T-helper 1 cell treated with Interleukin-12 subunit alpha and Interleukin-12 subunit beta and Interleukin-4 antibody, amounts not matched to agents 30 ng/mL and 1 ng/mL, for 36 hours (primary cell): ENCODE measurements around the gene CMA1. TPM values are rescaled to one million over a fixed set of nuclear protein-coding genes. Genes with fewer than 3 reads are reported as not detected.
"Not testable (repeated sequence)": the region's sequence is repeated elsewhere in the genome, so short reads cannot be mapped to it uniquely, and the experiment has no call there.

ENCODE experiments used
- intact Hi-C: fragments of 100-400 bp; cut with micrococcal nuclease; formaldehyde crosslinking; loops from one replicate; pipeline ENCODE4 v1.15.1; 2024
- total RNA-seq: library from RNA; stranded (reverse); gene quantifications from 2 replicates; pipeline ENCODE4 v1.2.3, GENCODE V29; 2022

CMA1 gene, protein sequence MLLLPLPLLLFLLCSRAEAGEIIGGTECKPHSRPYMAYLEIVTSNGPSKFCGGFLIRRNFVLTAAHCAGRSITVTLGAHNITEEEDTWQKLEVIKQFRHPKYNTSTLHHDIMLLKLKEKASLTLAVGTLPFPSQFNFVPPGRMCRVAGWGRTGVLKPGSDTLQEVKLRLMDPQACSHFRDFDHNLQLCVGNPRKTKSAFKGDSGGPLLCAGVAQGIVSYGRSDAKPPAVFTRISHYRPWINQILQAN
- total RNA-seq: not detected in 2 replicates

DNA sequence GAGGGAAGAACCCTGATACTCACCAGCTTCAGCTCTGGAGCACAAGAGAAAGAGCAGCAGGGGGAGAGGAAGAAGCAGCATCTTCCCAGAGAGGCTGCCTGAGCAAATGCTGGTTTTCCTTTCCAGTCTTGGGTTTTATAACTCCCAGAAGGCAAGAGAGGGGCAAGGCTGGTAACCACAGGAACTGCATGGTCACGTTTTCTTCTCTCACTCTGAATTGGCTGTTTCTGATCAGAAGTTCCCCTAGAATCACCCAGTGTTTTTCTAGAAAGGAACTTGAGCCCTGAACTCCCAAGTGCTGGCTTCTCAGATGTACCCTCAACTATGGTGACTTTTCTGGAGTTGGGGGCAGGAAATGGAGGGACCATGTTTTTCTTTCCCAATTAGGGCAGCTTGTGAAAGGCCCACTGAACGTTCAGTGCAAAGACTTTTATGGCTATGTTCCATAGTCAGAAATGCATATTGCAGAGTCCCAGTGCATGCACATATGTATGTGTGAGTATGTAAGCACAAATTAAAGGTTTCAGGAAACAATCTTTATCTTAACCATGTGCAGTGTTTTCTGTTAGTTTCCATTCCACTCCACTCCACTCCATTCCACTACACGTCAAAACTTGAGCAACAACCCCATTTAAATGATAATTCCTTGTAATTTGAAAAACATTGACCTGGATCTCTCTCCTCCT, at the start of gene CMA1:
TSS of gene CMA1 (minus strand) at position 111 of the 686 bp plus-strand sequence. CDS start at position 81, 30 bp downstream.
- intact Hi-C loops: no loop called here

GRCh38 chr14:24556756-24557155, 48.7 kb upstream of the CMA1 start:
- intact Hi-C loops: no loop called here

- intact Hi-C loops: not testable (repeated sequence)
These were observed 41.0 kb upstream of the CMA1 start for GRCh38 chr14:24549064-24549463.

- intact Hi-C loops: no loop called here
These were observed 34.4 kb upstream of the CMA1 start for GRCh38 chr14:24542346-24542936.

DNA sequence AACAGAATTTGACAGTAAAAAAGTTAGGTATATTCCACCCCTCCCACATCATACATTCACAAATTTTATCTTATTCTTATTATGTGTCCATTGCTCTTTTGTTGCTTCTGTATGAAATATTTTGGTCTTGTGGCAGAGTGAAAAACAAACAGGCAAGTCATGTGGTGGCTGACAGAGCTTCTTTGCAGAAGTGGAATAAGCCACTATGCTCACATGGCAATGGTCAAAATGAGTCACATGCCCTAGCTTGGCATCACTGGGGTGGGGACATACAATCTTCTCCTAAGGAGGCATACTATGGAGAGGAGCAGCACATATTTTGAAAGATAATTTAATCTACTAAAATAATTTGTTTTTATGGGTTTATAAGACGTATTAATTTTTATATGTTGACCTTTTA, 27.7 kb upstream of the CMA1 start:
- intact Hi-C loops: no loop called here

DNA sequence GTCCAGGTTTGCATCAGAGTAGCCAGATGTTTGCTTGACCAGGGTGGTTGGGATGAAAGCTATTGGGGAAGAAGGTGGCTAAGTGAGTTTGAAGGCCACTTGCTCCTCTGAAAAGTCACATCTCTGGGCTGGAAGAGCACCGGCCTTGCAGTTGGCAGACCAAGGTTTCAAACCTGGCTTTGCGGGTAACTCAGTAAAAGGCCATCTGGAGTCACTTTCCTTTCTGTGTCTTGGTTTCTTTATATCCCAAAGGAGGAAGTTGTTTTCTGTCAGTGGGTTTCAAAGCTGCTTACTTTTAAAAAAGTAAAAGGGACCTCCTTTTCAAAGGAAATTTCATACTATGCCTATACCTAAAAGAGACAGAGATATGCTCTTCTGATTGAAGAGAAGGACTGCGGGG, 26.2 kb upstream of the CMA1 start:
- intact Hi-C loops: no loop called here

GRCh38 chr14:24525877-24526620, 18.0 kb upstream of the CMA1 start:
- intact Hi-C loops: not testable (repeated sequence)

- intact Hi-C loops: no loop called here
These were observed 10.8 kb upstream of the CMA1 start for GRCh38 chr14:24518851-24519250.

GRCh38 chr14:24514209-24514608, 6.1 kb upstream of the CMA1 start:
- intact Hi-C loops: no loop called here

DNA sequence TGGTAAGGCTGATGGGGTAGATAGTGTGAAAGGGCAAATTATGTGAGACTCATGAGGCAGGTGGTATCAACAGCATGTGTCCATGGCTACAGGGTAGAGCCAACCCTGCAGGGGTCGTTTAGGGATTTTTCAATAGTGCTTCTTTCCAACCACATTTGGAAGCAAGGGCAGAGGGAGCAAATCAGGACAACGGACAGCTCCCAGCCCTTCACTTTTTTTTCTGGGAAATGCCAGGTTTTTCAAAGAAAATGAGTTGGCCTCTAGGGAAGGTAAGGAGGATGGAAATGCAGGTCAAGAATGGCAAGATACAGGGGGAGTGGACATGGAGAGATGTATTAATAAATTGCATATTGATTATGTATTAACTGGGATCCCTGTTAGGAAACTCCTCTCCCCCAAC, 4.9 kb upstream of the CMA1 start:
- intact Hi-C loops: no loop called here

DNA sequence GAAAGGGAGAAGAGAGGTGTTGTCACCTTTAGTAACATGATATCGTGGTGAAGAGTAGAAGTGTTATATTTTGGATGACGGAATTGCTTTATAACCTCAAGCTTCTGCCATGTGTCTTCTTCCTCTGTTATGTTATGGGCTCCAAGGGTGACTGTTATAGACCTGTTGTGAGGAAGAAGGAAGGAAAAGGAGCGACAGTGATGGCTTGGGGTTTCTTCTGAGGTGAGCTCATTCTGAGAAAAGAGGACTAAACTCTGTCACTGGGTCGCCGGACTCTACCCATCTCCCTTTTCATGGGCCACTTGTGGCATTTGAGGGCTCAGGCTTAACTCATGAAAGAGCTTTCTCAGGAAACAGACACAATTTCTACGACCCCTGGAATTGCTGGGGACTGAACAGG, 1.6 kb downstream of the CMA1 start:
- intact Hi-C loops: no loop called here

- intact Hi-C loops: no loop called here
These were observed 3.6 kb downstream of the CMA1 start for GRCh38 chr14:24504425-24504950.

- intact Hi-C loops: not testable (repeated sequence)
These were observed 16.3 kb downstream of the CMA1 start for GRCh38 chr14:24491586-24492408.

DNA sequence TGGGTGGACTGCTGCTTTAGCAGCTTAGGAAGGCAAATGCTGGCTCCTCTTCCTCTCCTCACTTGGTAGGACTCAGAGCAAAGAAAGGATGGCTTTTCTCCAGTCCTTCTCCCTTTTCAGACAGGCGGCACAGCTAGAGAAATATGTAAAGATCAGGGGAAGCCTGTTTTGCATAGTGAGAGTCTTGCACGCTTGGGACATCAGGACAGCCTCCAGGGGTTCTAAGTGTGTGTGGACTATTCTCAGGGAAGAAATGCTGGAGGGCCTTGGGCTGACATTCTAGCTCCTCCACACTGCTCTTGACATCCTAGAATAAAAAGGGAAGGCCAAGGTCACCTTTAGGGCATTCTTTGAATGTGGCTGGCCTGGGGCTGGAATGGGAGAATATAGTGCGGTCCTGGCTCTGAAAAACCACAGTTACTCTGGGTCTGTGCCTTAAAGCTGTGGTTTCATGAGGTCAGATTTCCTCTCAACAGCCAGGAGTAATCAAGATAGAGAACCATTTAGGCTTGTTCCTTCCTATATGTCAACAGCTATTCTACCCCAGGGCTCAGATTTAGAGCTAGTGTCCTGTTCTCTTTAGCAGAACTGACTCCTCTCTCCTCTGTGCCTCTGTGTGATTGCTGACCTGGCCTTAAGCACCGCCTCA, 24.3 kb downstream of the CMA1 start:
- intact Hi-C loops: loop anchor here (5.0 to 10.0 kb wide), 2 partner anchors 151 to 209 kb away; partner anchors contain the start of gene GZMB

DNA sequence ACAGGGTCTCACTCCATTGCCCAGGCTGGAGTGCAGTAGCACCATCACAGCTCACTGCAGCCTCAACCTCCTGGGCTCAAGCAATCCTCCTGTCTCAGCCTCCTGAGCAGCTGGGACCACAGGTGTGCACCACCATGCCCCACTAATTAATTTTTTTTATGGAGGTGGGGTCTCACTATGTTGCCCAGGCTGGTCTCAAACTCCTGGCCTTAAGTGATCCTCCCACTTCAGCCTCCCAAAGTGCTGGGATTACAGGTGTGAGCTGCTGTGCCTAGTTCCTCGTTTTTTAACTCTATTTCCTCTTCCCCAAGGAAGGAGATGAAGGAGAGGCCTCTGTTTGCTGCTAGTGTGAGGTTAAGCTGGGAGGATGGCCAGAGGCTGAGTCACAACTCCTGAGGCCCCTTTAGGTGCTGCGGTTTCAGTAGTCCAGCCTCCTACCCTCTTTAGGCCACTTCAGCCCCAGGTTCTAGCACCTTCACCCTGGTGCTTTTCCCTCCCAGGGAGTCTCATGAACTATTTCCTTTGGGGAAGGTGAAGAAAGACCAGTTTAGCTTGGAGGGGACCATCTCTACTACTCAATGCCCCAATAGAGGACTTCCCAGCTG, 25.3 kb downstream of the CMA1 start:
- intact Hi-C loops: loop anchor here (5.0 to 10.0 kb wide), 2 partner anchors 152 to 210 kb away; partner anchors contain the start of gene GZMB

DNA sequence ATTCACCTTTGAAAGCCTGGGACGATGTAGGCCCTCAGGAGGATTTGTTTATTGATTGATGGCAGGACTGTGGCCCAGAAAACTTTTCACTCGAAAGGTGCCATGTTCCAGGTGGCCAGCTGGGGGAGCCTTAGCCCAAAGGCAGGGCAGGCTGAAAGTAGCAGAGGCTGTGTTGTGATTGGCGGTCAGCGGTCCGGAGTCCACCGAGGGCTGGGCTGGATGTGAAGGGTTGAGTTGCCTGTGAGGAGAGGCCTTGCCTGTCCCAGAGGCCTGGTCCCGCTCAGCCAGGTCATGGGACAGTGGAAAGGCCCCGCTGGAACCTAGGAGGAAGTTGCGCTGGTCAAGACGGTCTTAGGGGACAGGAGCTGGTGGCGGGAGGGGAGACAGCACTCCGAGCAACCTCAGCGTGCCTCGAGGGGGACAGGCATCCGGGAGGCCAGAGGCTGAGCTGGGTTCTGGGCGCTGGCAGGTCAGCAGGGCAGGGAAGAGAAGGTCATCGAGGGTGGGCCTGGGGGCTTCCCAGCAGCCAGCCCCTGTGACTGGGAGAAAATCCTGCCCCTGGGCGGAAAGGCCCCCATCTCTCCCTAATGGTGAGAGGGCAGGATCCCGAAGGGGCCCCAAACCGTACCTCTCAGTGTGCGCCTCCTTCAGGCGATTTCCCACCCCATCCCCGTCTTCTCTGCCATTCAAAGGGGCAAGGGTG, 26.3 kb downstream of the CMA1 start:
- intact Hi-C loops: loop anchor here (1.0 to 10.0 kb wide), 4 partner anchors 127 to 211 kb away; partner anchors contain the start of genes GZMB and GZMH

GRCh38 chr14:24479999-24480398, 28.1 kb downstream of the CMA1 start:
- intact Hi-C loops: loop anchor here (2.0 to 10.0 kb wide), 3 partner anchors 129 to 212 kb away; partner anchors contain the start of genes GZMB and GZMH

GRCh38 chr14:24475261-24475660, 32.8 kb downstream of the CMA1 start:
- intact Hi-C loops: no loop called here

DNA sequence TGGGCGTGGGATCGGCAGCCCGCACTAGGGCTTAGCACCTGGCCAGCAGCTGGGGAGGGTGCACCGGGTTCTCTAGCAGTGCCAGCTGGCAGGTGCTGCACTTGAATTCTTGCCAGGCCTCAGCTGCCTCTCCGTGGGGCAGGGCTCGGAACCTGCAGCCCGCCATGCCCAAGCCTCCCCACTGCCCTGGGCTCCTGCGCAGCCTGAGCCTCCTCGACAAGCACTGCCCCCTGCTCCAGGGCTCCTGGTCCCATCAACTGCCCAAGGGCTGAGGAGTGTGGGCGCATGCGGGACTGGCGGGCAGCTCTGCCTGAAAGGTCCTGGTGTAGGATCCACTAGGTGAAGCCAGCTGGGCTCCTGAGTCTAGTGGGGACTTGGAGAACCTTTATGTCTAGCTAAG, 34.9 kb downstream of the CMA1 start:
- intact Hi-C loops: no loop called here
